ENCODE data around the gene FAM222A. TPM values are rescaled to one million over a fixed set of nuclear protein-coding genes. Genes with fewer than 3 reads are reported as not detected.

FAM222A gene
- total RNA-seq, 4 donors from 2014 or later = 7.0 to 24.3 (median 13.5) TPM

- no peak for ATAC-seq
- no peak overlapping the region for H3K27ac ChIP-seq
- in situ Hi-C loops (cut with MboI; ENCODE audit: low sequenced_read_pairs in 4 of 4) (no loop called here), intact Hi-C loops (cut with DNase I; ENCODE audit: low total_unique reads) (no loop called here)
- peaks cover 5 to 10% of the 10 kb centered on the region in 2 donors for H3K4me1 ChIP-seq
- H3K36me3 ChIP-seq = no peaks in the 10 kb centered on the region
- DNase-seq = no peak
- H3K27me3 ChIP-seq = no peaks in the 10 kb centered on the region
- TF ChIP-seq POLR2A (IDR thresholded peaks at IDR 0.05) (no peak), CTCF (IDR thresholded peaks at IDR 0.05 in 4 of 5, conservative IDR thresholded peaks at IDR 0.05 in 1 of 5) (no peak)
- H3K4me3 ChIP-seq = no peak overlapping the region
- no peaks in the 10 kb centered on the region for H3K9me3 ChIP-seq
Observed at GRCh38 chr12:109731806-109732205, 18.2 kb downstream of the FAM222A start.

- Histone ChIP-seq H3K4me3 (no peak overlapping the region), H3K27me3 (no peaks in the 10 kb centered on the region), H3K36me3 (no peaks in the 10 kb centered on the region), H3K27ac (no peak overlapping the region), H3K9me3 (no peaks in the 10 kb centered on the region), H3K4me1 (peaks cover 0 to 2% of the 10 kb centered on the region in 2 donors)
- DNase-seq (peak in 1 of 2 donors; percentile 1), ATAC-seq (no peak)
- no peak for TF ChIP-seq POLR2A (IDR thresholded peaks at IDR 0.05)
- TF ChIP-seq CTCF (IDR thresholded peaks at IDR 0.05 in 4 of 5, conservative IDR thresholded peaks at IDR 0.05 in 1 of 5) = no peak
- in situ Hi-C loops (cut with MboI; ENCODE audit: low sequenced_read_pairs in 4 of 4) = no loop called here
- intact Hi-C loops (cut with DNase I; ENCODE audit: low total_unique reads) = no loop called here
Observed at GRCh38 chr12:109732321-109733305, 19.0 kb downstream of the FAM222A start.

- in situ Hi-C loops (cut with MboI; ENCODE audit: low sequenced_read_pairs in 4 of 4) (no loop called here), intact Hi-C loops (cut with DNase I; ENCODE audit: low total_unique reads) (no loop called here)
- no peaks in the 10 kb centered on the region for H3K36me3 ChIP-seq
- H3K27ac ChIP-seq = no peak overlapping the region
- DNase-seq = peak in 1 of 2 donors; percentile 0
- ATAC-seq = no peak
- TF ChIP-seq POLR2A (IDR thresholded peaks at IDR 0.05) = no peak
- no peak for TF ChIP-seq CTCF (IDR thresholded peaks at IDR 0.05 in 4 of 5, conservative IDR thresholded peaks at IDR 0.05 in 1 of 5)
- peak overlapping the region in 1 of 4 donors; percentile 15 for H3K4me3 ChIP-seq
- H3K27me3 ChIP-seq = no peaks in the 10 kb centered on the region
- H3K9me3 ChIP-seq = no peaks in the 10 kb centered on the region
- H3K4me1 ChIP-seq = no peaks in the 10 kb centered on the region
Observed at GRCh38 chr12:109734219-109735000, 20.8 kb downstream of the FAM222A start.

- DNase-seq = peak in 1 of 2 donors; percentile 1
- no peaks in the 10 kb centered on the region for H3K27me3 ChIP-seq
- intact Hi-C loops (cut with DNase I; ENCODE audit: low total_unique reads) = no loop called here
- no peaks in the 10 kb centered on the region for H3K9me3 ChIP-seq
- TF ChIP-seq POLR2A (IDR thresholded peaks at IDR 0.05) (no peak), CTCF (IDR thresholded peaks at IDR 0.05 in 4 of 5, conservative IDR thresholded peaks at IDR 0.05 in 1 of 5) (no peak)
- H3K27ac ChIP-seq = no peak overlapping the region
- H3K36me3 ChIP-seq = no peaks in the 10 kb centered on the region
- H3K4me3 ChIP-seq = no peak overlapping the region
- ATAC-seq = no peak
- in situ Hi-C loops (cut with MboI; ENCODE audit: low sequenced_read_pairs in 4 of 4) = no loop called here
- H3K4me1 ChIP-seq = no peaks in the 10 kb centered on the region
Observed at GRCh38 chr12:109735051-109735521, 21.5 kb downstream of the FAM222A start.

All from gastrocnemius medialis (tissue), 4 donors.